ENCODE data around the gene BBS4.
"Not testable (repeated sequence)": the region's sequence is repeated elsewhere in the genome, so short reads cannot be mapped to it uniquely, and the experiment has no call there.

Gene BBS4

DNA sequence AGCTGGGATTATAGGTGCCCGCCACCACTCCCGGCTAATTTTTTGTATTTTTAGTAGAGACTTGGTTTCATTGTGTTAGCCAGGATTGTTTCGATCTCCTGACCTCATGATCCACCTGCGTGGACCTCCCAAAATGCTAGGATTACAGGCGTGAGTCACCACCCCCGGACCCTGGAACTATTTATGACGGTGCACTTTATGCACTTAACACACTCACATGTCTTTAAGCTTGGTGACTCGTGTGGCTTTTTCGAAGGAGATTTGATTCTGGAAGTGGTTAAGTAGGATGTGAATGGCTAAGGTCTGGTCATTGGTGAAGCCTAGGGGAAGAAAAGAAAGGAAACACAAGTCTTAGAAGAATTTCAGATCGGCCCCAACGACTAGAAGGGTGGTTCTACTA, 20.3 kb downstream of the BBS4 start:
- no peak for DNase-seq

DNA sequence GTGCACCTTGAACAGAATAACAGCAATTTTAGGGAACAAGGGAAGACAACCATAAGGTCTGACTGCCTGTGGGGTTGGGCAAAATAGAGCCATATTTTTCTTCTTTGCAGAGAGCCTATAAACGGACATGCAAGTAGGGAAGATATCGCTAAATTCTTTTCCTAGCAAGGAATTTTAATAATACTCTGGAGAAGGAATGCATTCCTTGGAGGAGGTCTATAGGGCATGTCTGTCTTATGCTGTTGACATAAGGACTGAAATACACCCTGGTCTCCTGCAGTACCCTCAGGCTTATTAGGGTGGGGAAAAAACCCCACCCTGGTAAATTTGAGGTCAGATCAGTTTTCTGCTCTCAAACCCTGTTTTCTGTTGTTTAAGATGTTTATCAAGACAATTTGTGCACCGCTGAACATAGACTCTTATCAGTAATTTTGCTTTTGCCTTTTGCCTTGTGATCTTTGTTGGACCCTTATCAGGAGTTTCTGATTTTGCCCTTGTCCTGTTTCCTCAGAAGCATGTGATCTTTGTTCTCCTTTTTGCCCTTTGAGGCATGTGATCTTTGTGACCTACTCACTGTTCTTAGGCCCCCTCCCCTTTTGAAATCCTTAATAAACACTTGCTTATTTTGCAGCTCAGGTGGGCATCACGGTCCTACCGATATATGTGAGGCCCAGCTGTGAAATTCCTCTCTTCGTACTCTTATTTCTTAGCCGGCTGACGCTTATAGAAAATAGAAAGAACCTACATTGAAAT, 22.7 kb downstream of the BBS4 start:
- DNase-seq, result not testable (repeated sequence)

DNA sequence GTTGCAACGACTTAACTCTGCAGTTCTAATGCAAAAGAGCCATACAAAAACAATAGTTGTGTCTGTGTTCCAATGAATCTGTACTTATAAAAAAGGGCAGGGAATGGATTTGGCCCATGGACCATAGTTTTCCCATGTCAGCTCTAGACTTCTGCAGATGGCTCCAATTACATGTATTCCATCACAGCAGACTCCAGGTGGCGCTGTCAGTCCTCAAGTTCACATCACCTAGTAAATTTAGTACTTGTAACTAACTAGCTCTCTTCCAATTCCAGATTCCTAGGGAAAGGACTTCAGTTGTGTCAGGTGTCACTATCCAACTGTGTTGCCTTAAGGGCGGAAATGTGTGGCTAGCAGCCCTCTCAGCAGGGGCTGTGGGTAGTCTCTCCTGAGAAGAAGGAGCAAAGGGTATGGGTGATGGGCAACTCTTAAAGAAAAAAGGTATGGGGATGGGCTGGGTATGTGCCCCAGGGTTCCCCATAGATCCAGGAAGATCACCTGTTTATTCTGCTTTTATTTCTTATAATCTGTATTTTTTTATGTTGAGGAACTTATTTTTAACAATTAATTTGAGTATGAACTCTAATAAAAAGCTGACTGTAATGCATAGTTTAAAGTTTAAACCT, 36.2 kb downstream of the BBS4 start:
- DNase-seq, result peak; percentile 64 to 65

DNA sequence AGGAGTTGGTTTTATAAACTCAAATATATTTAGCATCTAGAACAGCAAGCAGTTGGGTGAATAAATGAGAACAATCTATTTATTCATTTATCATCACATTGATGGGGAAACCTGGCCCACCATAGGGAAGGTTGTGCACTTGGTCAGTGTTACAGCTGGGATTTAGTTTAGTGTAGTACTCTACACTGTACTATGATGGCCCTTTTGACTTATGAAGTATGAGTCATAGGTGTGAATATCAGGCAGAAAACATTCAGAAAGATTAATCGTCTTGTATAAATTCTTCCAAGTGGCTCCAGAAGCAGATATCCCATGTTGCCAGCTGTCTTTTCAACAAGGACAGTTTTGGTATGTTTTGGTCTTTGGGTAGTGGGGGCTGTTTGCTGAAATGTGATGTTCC, 38.0 kb downstream of the BBS4 start:
- no peak for DNase-seq

DNA sequence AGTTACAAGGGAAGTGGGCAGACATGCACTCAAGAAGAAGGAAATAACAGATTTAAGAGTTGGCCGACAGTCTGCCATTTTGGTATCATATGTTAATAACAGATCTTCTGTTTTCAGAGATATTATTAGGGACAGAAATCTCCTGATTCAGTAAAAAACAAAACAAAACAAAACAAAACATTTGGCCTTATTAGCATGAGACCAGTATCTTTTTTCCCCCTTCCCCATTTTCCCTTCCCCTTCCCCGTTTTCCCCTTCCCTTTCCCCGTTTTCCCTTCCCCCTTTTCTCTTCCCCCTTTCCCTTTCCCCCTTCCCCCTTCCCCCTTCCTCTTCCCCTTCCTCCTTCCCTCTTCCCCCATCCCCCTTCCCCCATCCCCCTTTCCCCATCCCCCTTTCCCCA, 39.4 kb downstream of the BBS4 start:
- DNase-seq, result no peak

DNA sequence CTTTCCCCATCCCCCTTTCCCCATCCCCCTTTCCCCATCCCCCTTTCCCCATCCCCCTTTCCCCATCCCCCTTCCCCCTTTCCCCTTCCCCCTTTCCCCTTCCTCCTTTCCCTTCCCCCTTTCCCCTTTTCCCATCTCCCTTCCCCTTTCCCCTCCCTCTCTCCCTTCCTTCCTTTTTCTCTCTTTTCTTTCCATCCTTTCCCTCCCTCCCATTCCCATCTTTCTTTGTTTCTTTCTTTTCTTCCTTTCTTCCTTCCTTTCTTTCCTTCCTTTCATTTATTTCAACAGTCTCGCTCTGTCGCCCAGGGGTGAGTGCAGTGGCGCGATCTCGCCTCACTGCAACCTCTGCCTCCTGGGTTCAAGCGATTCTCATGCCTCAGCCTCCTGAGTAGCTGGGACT, 39.8 kb downstream of the BBS4 start:
- DNase-seq, result not testable (repeated sequence)

DNA sequence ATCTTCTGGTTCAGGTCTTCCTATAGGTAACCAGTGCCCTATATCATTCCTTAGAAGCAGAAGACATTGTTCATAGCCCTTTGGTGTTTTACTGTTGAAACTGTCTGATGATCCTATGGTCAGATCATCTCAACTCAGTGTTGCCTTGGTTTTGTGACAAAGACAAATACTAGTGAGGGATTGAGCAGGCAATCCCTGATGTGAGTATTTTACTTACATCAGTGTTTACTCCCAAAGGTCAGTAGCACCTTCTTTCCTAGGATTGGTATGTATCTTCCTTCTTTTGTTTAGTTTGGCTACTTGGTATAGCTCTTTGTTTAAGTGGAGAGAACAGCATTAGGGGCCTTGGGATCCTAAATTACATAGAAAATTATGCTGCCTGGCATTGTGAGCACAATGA, 41.1 kb downstream of the BBS4 start:
- DNase-seq, result no peak

DNA sequence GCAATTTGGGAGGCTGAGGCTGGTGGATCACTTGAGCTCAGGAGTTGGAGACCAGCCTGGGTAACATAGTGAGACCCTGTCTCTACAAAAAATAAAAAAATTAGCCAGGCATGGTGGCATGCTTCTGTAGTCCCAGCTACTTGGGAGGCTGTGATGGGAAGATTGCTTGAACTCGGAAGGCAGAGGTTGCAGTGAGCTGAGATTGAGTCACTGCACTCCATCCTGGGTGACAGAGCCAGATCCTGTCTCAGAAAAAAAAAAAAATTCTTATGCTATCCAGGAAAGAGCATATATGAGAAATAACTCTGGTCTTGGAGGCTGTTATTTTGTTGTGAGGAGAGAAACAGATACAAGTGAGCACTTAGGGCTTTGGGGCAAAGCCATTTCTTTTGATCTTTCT, 42.2 kb downstream of the BBS4 start:
- DNase-seq, result not testable (repeated sequence)

DNA sequence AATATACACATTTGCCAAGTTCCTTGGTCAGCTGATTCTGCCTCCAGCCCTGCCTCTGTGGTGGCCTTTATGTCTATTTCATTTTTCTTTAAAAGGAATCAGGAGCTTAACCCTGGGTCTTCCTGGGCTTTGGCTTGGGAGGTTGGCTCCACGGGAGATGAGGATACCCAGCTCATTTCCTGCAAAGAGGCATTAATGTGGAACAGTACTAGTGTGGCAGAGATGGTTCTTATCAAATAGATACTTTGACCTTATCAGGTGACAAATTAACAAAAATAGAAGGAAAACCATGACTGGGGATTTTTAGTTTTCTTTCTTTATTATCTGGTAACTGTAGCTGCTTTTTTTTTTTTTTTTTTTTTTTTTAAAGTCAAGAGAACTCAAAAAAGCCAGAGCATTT, 42.8 kb downstream of the BBS4 start:
- DNase-seq, result no peak

DNA sequence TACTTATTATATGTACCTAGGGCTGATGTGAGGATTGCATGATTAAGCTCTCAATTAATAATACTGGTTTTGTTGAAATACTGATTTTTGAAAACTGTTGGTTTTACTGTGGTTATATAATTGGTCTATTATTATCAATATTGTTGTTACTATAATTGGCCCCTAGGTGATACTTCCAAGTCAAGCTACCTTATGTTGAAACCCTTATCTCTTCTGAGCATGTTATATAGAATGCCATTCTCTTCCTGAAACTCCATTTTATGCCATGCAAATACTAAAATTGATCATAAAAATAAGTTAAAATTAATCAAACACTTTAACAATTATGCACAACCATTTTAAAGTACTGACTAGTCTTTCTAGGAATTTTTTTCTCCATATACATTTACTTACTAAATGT, 46.1 kb downstream of the BBS4 start:
- DNase-seq, result no peak

DNA sequence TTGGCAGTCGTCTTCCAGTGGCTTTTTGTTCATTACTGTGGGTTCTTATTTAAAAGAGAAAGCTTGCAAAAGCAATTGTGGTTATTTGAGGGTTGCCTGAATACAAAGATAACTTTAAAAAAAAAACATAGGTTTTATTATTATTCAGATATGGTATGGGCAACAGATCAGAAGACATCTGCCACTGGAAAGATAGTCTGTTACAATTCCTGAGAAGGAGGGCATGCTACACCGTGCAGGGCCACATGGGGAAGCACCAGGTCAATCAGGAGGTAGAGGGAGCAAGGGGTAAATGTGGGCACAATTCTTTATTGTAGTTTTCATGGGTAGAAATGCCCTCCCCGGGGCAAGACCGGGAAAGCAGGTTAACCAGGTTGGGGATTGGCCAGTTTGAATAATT, 46.5 kb downstream of the BBS4 start:
- no peak for DNase-seq

DNA sequence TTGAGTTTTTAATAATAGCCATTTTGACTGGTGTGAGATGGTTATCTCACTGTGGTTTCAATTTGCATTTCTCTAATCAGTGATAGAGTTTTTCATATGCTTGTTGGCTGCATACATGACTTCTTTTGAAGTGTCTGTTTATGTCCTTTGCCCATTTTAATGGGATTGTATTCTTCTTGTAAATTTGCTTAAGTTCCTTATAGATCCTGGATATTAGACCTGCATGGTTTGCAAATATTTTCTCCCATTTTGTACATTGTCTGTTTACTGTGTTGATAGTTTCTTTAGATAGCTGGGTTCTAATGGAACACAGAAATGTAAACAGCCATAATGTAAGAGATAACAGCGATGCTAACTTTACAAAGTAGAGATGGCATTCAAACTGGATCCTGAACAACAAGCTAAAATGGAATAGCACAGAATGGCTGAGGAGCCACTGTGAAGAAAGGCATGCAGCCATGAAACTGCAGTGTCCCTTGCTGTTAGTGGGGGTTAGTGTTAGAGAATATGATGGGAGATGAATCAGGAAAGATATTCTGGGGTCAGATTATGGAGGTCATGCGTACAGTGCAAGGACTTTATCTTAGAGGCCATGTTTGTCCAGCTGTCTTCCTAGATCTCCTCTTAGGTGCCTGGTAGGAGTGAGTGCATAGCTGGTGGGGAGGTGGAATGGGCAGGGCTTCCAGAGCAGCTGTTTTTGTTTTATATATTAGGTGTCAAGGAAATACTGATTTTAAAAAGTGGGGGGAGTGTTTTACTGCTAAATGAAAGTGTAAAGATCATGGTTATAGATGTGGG, 48.1 kb downstream of the BBS4 start:
- DNase-seq, result no peak

DNA sequence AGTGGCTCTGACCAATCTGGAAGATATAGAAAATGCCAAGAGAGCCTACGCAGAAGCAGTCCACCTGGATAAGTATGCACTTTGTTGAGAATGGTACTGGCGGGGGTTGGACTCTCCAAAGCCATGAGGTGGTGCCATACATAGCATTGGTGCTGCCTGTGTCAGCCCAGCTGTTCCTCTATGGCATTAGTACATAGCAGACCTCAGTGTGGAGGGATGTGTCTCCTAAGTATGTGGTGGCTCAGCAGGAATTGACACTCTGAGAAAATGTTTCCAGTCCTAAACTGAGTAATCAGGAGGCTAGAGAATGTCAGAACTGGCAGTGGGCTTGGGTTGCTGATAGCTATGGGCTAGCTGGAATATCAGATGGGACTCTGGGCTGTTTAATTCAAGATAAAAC, 49.1 kb downstream of the BBS4 start:
- no peak for DNase-seq

DNA sequence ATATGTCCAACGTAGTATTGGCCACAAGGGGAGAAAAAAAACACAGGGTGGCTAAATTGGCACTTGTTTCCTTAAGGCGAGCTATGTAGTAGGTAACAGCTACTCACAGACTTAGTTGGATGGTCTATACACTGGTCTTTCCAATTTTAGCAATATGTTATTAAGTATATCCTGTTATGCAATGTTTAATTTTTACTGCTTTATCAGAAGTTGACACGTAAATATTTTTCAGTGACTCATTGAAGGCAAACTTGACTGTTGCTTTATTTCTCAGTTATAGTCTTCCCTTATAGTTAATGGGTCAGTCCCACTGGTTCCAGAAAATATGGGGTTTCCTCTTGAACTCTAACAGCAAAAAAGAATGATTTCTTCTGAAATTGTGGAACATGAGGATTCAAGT, 51.1 kb downstream of the BBS4 start:
- no peak for DNase-seq

DNA sequence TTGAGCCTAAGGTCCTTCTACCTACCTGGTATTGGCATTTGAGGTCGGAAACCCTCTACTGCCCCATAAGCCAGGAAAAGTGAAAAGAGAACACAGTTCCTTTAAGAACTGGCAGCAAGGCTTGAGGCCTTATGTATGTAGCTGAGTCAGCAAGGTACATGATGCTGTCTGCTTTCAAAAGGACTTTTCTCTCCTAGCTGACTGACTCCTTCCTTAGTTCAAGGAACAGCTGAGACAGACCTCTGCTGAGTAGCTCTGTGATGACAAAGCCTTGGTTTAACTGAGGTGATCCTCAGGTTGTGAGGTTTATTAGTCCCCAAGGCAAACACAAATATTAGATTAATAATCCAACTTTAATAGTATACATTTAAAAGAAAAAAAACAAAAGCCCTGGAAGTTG, 51.7 kb downstream of the BBS4 start:
- no peak for DNase-seq

DNA sequence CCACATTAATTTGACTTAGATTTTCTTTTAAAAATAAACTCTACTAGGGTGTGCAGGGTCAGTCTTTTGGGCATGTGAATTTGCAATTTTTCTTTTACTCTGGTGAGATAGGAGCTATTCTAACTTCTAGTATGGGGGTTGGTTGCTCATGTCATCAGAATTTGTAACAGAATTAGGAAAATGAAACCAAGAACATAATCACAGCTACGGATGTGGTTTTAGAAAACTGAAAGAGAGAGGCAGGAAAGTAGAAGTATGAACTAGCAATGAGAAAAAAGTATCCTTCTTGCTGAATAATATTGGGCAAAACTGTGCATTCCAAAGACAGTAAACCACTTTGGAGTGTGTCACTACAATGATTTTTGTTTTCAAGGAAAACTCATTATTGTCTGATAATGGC, 54.2 kb downstream of the BBS4 start:
- no peak for DNase-seq

DNA sequence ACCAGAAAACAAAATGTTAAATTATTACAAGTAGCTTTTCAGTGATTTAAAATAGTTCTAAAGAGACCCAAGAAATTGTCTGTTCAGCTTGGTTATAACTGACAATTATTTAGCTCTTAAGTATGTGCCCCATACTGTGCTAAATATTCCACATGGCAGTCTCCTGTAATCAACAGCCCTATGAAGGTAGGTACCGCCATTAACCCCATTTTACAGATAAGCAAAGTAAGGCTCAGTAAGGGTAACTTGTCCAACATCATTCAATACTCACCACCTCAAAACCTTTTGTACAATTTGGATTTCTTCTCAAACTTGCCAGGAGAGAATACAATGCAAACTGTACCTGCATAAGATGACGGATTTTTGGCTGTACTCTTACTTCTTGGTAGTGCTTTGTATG, 63.7 kb downstream of the BBS4 start:
- no peak for DNase-seq

DNA sequence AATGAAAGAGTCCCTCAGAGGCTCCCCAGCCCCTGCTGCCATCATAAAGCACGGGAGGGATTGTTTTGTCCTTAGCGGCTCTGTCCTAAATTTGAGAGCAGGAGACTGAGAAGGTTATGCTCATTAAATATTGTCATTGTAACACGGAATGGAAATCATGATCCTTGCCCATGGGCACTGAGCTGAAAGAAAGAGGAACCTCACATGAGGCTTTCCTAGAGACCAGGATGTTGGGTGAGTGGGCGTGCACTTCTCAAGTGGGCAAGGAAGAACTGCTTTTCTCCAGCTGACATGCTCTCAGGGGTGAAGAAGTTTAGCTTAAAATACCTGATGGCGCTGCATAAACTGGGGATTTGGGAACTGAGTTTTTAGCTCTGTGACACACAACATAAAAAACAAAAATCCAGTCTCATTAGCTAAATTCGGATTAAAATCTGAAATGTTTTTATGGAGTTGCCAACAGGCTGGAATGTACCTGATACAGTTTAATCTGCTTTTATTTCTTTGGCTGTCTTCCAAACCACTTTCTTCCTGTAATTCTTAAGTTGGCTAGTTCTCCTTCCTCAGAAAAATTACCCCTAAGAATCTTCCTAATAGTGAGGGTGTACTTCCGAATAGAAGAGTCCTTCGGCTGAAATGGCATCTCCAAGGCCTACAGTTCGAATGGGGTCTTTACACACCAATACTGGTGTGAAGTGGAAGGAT, 65.9 kb downstream of the BBS4 start:
- DNase-seq, result no peak

DNA sequence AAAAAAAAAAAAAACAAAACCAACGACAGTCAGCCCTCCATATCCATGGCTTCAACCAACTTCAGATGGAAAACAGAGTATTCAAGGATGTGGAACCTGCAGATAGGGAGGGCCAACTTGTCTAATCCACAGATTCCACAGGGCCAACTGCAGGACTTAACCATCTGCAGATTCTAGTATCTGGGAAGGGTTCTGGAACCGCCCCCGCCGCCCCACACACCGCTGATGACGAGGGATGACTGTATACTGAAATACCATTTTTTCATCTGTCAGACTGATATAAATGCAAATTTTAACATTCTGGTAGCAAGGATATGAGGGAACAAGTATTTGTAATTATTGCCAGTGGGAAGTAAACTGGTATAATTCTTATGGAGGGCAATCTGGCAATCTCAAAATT, 68.1 kb downstream of the BBS4 start:
- no peak for DNase-seq

DNA sequence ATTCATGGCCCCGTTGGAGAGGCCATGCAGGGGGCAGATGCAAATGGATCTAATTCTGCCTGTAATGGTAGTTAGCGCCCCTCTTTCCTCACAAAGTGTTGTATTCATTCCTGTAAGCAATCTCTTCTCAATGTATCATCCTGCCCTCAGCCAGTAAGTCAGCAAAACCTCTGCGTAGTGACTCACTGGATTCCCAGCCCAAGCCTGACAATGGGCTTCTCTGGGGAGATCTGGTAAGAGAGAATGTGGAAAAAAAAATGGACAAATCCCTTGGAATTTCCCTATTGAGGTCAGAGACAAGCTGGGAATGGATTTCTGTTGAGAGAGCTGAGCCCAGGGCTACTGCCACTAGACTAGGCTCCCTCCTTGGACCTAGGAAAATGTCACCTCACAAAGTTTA, 72.2 kb downstream of the BBS4 start:
- no peak for DNase-seq

DNA sequence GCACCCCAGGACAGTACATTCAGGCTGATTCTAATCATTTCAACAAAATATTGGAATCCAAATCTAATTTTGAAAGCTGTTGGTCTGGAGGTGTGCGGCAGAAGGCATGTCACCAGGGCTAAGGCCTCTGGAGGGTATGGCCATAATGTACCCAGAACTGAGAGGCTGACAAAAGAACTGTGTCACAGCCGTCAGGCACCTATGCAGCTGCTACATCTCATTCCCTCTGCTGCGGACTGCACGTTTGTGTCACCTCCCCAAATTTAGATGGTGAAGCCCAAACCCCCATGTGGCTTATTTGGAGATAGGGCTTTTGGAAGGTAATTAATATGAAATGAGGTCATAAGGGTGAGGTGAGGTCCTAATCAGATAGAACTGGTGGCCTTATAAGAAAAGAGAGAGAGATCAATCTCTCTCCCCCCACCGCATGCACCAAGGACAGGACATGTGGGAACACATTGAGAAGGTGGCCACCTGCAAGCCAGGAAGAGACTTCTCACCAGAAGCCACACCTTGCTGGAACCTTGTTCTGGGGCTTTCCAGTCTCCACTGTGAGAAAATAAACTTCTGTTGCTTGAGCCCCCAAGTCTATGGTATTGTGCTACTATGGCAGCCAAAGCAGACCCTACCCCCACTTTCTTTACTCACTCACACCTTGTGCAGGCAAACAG, 74.7 kb downstream of the BBS4 start:
- no peak for DNase-seq

DNA sequence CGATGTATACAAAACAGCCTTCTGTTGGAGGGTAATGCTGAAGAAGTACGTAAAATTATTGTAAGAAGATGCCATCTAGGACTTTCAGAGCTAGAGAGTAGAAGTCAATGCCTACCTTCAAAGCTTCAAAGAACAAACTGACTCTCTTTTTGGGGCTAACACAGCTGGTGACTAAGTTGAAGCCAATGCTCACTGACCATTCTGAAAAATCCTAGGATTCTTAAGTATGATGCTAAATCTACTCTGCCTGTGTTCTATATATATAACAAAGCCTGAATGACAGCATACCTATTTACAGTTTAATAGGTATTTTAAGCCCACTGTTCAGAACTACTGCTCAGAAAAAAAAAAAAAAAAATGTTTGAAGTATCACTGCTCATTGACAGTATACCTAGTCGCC, 78.6 kb downstream of the BBS4 start:
- no peak for DNase-seq

DNA sequence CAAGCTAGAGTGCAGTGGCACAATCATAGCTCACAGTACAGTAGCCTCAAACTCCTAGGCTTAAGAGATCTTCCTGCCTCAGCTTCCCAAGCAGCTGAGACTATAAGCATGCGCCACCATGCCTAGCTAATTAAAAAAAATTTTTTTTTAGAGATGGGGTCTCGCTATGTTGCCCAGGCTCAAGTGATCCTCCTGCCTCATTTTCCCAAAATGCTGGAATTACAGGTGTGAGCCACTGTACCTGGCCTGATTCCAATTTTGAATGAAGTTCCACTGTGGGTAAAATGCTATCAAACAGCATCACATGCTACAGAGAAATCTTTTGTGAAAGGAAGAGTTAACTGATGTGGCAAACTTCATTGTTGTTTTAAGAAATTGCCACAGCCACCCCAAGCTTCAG, 80.0 kb downstream of the BBS4 start:
- no peak for DNase-seq

Data from NCI-H446 (cell line).